Hippocampal formation (tissue), 2 donors: ENCODE data around the gene CDH23.

Source experiments
- DNase-seq, 2 donors: peaks; one replicate each; lab custom pipeline; 2025; lab: John Stamatoyannopoulos, UW

Gene CDH23

GRCh38 chr10:71815515-71816130, 418.9 kb downstream of the CDH23 start:
- no peak for DNase-seq

DNA sequence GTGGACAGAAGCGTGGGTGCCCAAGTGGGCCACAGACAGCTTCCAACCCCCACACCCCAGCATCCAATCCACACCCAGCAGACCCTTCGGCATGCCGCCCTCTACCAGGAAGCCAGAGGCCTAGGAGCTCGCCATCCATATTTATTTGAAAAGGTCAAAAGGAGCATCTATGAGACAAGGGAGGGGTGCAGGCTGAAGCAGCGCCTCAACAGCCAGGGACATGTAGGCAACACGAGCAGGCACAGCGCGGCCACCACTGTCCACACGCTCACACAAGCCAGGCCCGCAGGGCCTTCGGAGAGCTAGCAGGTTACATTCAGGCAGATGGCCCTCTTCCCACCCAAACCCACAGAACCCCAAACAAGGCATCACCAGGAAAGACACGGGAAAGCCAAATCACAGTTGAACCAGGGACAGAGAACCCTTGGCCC, 419.7 kb downstream of the CDH23 start:
- no peak for DNase-seq

DNA sequence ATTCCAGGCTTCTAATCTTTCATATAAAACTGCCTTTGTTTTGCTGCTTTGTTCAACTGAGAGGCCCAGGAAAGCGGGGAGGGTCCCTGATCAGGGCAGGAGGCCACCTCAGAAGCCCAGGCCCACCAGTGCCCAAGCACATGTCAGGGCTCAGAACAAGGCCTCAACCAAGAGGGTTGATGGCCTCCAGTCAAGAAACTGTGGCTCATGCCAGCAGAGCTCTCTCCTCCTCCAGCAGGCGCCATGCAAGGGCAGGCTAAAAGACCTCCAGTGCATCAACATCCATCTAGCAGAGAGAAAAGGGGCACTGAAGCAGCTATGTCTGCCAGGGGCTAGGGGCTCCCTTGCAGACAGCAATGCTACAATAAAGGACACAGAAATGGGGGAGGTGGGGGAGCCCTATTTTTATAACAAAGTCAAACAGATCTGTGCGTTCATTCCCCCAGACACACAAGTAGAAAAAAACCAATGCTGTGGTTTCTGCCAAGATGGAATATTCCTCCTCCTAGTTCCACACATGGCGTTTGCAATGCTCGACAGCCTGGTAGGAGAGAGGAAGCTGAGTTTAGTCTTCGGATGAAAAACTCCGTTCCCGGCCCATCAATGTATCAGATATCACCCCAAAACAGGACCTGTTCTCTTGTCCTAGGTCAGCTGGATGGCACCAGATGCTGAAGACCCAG, 420.4 kb downstream of the CDH23 start:
- DNase-seq, result peak; percentile 27 to 31

GRCh38 chr10:71817831-71818655, 421.3 kb downstream of the CDH23 start:
- DNase-seq, result no peak

DNA sequence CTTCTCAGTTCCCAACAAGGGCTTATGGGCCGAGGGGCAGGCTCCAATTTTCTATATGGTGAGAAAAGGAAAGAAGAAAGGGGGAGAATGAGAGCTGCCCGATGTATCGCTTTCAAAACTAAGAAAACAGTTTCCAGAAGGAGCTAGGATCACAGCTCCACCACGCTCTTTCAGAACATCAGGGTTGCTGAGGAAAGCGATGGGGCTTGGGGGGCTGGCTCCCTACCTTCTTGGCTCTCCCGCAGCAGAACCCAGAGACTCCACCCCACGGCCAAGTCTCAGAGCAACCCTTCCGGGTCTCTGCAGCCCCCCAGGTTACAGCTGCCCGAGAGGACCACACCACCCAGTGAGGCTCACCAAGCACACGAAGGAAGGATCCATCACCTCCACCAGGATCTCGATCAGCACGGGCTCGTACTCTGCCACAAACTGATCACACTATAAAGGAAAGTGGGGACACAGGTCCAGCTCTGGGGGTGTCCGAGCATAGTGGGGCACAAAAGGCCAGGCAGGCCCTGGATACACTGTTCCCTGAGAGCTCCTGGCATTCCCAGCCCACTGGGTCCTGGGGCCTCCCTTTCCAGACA, 422.0 kb downstream of the CDH23 start:
- no peak for DNase-seq

- DNase-seq, result no peak
Observed at GRCh38 chr10:71819441-71819861, 422.7 kb downstream of the CDH23 start.

DNA sequence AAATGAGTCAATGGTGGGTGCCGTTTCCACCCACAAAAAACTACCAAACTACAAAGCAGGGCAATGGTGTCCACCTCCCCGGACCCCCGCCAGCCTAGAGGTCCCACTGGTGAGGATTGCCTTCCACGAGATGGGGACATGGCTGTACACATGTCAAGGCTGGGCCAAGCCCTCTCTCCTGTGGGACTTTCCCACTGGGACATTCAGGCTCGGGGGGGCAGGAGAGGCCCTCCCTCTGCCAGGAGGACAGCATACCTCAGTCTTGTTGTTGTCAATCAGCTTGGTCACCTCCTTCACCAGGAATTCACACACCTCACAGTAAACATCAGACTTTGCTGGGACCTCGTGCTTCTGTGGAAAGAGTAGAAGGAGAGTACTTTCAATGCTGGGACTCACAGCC, 423.3 kb downstream of the CDH23 start:
- no peak for DNase-seq

DNA sequence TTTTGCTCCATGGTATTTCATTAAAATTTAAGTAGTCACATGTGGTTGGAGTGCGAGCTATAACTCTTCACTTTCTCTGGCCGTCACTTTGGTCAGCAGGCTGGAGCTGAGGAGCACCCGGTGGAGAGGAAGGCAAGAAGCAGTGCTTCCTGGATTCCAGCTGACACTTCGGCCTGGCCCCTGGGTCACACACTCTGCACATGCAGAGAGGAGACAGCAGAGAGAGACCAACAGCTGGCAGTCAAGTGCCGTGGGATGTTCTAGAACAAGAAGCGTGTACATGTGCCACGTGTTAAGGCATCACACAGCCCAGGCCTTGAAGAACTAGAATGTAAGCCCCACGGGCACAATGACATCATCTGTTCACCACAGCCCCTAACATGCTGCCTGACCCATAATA, 424.2 kb downstream of the CDH23 start:
- no peak for DNase-seq

GRCh38 chr10:71821909-71822763, 425.4 kb downstream of the CDH23 start:
- DNase-seq, result no peak

- no peak for DNase-seq
Observed at GRCh38 chr10:71823356-71823755, 426.6 kb downstream of the CDH23 start.

DNA sequence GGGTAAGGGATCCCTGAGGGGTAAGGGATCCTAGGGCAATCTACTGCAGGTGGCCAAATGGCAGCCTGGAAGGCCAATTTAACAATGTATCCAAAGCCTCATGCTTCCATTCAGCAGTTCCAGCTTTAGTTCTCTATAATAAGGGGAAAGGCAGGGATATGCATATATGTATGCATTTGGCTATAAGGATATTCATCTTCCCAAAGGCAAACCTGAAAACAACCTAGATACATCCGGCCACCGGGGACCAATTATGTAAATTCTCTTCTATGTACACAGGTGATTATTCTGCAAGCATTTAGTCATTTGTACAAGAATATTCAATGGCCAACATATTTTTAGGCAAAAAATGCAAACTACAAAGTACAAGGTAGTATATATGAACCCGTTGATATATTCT, 427.6 kb downstream of the CDH23 start:
- DNase-seq, result no peak

DNA sequence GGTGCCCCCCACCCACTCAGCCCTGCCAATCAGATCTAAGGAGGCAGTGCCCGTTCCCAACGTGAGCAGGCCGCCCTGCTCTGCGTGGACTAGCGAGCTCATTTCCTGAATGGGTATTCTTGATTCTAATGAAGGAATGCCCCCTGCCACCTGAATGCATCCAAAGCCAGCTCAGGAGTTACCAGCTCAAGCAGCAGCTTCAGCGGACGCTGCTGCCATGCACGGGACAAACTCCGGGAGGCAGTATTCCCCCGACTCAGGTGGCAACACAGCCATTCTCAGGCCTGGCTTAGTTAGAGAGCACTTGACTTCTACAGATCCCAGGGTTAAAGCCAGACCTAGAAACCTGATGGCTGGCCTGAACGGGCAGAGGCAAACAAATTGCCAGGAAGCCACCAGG, 428.5 kb downstream of the CDH23 start:
- DNase-seq, result no peak

DNA sequence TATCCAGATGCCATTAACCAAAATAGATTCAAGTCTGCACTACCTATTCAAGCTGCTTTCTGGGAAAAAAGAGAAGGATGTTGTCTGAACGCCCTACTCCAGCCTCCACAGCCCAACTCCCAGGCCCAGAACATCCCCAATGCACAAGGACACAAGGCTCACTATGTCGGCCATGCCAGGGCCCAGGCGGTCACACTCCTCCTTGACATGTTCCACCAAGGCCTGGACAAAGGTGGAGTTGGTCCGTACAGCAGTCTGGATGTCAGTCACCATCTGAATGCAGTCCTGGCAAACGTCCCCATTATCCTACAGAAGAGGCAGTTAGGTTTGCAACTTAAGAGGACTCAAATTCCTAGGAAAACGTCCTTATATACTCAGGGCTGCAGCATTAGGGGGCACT, 431.1 kb downstream of the CDH23 start:
- DNase-seq, result no peak

GRCh38 chr10:71828702-71829101, 432.0 kb downstream of the CDH23 start:
- no peak for DNase-seq

- no peak for DNase-seq
Observed at GRCh38 chr10:71829171-71829570, 432.5 kb downstream of the CDH23 start.

DNA sequence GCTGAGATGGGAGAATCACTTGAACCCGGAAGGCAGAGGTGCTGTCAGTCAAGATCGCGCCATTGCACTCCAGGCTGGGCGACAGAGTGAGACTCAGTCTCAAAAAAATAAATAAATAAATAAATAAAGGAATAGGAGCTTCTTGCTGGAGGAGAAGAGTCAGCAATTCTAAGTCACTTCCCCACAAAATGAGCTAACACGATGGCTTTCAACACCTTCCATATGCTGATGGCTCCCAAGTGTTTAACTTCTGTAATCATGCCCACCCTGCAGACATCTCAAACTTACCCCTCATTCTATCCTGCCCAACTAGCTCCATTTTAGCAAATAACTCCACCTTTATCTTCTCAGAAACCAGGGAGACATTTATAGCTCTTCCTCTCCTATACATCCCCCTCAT, 433.2 kb downstream of the CDH23 start:
- DNase-seq, result no peak

DNA sequence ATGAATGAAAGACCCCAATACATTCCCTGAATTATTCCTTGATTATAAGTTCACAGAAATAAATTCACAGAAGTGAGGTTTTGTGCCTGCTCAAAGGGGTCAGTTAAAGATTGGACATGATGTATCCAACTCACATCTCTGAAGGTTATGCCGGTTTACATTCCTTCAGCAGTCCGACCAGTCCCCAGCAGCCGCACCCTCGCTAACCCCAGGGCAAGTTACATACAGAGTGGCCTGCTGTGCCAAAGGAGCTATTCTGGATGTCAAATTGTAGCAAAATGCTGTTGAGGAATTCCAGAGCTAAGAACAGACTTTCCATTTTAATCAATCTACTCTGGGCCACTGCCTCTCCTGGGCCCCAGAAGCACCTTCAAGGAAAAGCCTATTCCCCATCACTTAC, 434.0 kb downstream of the CDH23 start:
- DNase-seq, result no peak

- no peak for DNase-seq
Observed at GRCh38 chr10:71831646-71832552, 435.2 kb downstream of the CDH23 start.

DNA sequence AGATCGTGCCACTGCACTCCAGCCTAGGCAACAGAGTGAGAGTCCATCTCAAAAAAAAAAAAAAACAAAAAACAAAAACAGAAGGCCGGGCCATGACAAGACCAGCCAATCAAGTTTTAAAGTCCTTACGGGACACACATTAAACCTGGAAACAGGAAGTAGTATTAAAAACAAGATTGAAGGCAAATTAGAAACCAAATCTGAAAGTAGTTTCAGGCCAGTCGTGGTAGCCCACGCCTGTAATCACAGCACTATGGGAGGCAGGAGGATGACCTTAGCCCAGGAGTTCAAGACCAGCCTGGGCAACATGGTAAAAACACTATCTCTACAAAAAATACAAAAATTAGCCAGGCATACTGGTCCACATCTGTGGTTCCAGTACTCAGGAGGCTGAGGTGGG, 436.2 kb downstream of the CDH23 start:
- DNase-seq, result no peak
